HG03103 (cell line): ENCODE results near the gene TENT5A.
"Not testable (repeated sequence)": the region's sequence is repeated elsewhere in the genome, so short reads cannot be mapped to it uniquely, and the experiment has no call there.

ENCODE experiments used
- ATAC-seq: cut with Tn5 transposase; IDR thresholded peaks from one replicate; pipeline ENCODE4 v1.9.1; 2021; ENCODE audit warnings: low read depth; ENCODE audit not compliant: unreplicated experiment

TENT5A gene

GRCh38 chr6:81751388-81752083, 945 bp downstream of the TENT5A start:
- ATAC-seq = no peak

- ATAC-seq = no peak
Measured at GRCh38 chr6:81750681-81751387, 1.6 kb downstream of the TENT5A start.

- ATAC-seq = no peak
Measured at GRCh38 chr6:81750200-81750599, 2.3 kb downstream of the TENT5A start.

GRCh38 chr6:81749707-81750106, 2.8 kb downstream of the TENT5A start:
- no peak for ATAC-seq

GRCh38 chr6:81748994-81749393, 3.5 kb downstream of the TENT5A start:
- no peak for ATAC-seq

GRCh38 chr6:81747327-81747726, 5.2 kb downstream of the TENT5A start:
- ATAC-seq = no peak

GRCh38 chr6:81744131-81744530, 8.3 kb downstream of the TENT5A start:
- no peak for ATAC-seq

GRCh38 chr6:81743649-81744048, 8.8 kb downstream of the TENT5A start:
- ATAC-seq = no peak

- no peak for ATAC-seq
Measured at GRCh38 chr6:81741689-81742088, 10.8 kb downstream of the TENT5A start.

- not testable (repeated sequence) for ATAC-seq
Measured at GRCh38 chr6:81740591-81740990, 11.9 kb downstream of the TENT5A start.

GRCh38 chr6:81739230-81740195, 13.0 kb downstream of the TENT5A start:
- no peak for ATAC-seq

GRCh38 chr6:81736428-81736827, 16.1 kb downstream of the TENT5A start:
- ATAC-seq = no peak

GRCh38 chr6:81735756-81736380, 16.6 kb downstream of the TENT5A start:
- no peak for ATAC-seq

- no peak for ATAC-seq
Measured at GRCh38 chr6:81734500-81735150, 17.9 kb downstream of the TENT5A start.

GRCh38 chr6:81734081-81734480, 18.4 kb downstream of the TENT5A start:
- ATAC-seq = no peak

- no peak for ATAC-seq
Measured at GRCh38 chr6:81731814-81732213, 20.7 kb downstream of the TENT5A start.

- ATAC-seq = no peak
Measured at GRCh38 chr6:81727876-81728517, 24.5 kb downstream of the TENT5A start.

GRCh38 chr6:81725127-81725526, 27.4 kb downstream of the TENT5A start:
- no peak for ATAC-seq

GRCh38 chr6:81722506-81723223, 29.8 kb downstream of the TENT5A start:
- ATAC-seq = no peak
